CD14-positive monocyte (primary cell): ENCODE measurements around the gene SMARCA5. TPM values are rescaled to one million over a fixed set of nuclear protein-coding genes. Genes with fewer than 3 reads are reported as not detected.
A peak's percentile ranks its signal among the peaks of the same experiment; 100 is the strongest.

Experiments
- DNase-seq, 3 donors: peaks; one replicate each; pipeline ENCODE4 v3.0.0-alpha.2; 2011 to 2022
- H2AFZ ChIP-seq: 2 replicates; pipeline ENCODE4 v1.6.0; 2012; ENCODE audit warnings: mild to moderate bottlenecking, low read depth, low read length, inconsistent platforms; ENCODE audit not compliant: insufficient read depth, poor library complexity, severe bottlenecking
- H3K27ac ChIP-seq, 2 donors: 1 replicate in 1 of 2; 2 replicates in 1 of 2; pipeline ENCODE4 v1.5.1; 2012 to 2013; ENCODE audit warnings: low read length in 2 of 2, control low read depth in 1 of 2, inconsistent platforms in 1 of 2, low read depth in 1 of 2, mild to moderate bottlenecking in 1 of 2
- H3K27me3 ChIP-seq, 2 donors: one replicate each; pipeline versions ENCODE4 v1.6.0 to v1.6.1; 2011 to 2013; ENCODE audit warnings: low read length in 2 of 2; ENCODE audit not compliant: control insufficient read depth in 2 of 2, insufficient read depth in 2 of 2
- H3K36me3 ChIP-seq, 2 donors: replicated peaks in 1 of 2; 1 replicate in 1 of 2; 2 replicates in 1 of 2; pipeline versions ENCODE4 v1.5.1 to v1.6.1; 2012 to 2013; ENCODE audit warnings: low read length in 2 of 2, control low read depth in 1 of 2, inconsistent platforms in 1 of 2, mild to moderate bottlenecking in 1 of 2; ENCODE audit not compliant: insufficient read depth in 2 of 2, control insufficient read depth in 1 of 2
- H3K4me1 ChIP-seq, 2 donors: 1 replicate in 1 of 2; 2 replicates in 1 of 2; pipeline versions ENCODE4 v1.5.1 to v1.6.1; 2012 to 2013; ENCODE audit warnings: low read length in 2 of 2, control low read depth in 1 of 2, inconsistent platforms in 1 of 2, mild to moderate bottlenecking in 1 of 2, moderate library complexity in 1 of 2; ENCODE audit not compliant: insufficient read depth in 2 of 2, control insufficient read depth in 1 of 2
- H3K4me2 ChIP-seq: replicated peaks from 2 replicates; pipeline ENCODE3; 2012; ENCODE audit warnings: low read length, moderate library complexity, mild to moderate bottlenecking; ENCODE audit not compliant: poor library complexity, severe bottlenecking; ENCODE audit errors: extremely low read depth
- H3K4me3 ChIP-seq, 3 experiments: fragments of 200-600 bp in 1 of 3; sonication (generic) in 1 of 3; replicated peaks in 1 of 3; 1 replicate in 2 of 3; 2 replicates in 1 of 3; pipeline ENCODE4 v1.5.1; 2011 to 2013; ENCODE audit warnings: low read length in 3 of 3, mild to moderate bottlenecking in 3 of 3, control low read depth in 2 of 3, low read depth in 2 of 3, inconsistent platforms in 1 of 3, moderate library complexity in 1 of 3
- H3K79me2 ChIP-seq: 2 replicates; pipeline ENCODE4 v1.6.0; 2012; ENCODE audit warnings: mild to moderate bottlenecking, control low read depth, inconsistent platforms, low read length, moderate library complexity; ENCODE audit not compliant: insufficient read depth
- H3K9ac ChIP-seq: 2 replicates; pipeline ENCODE4 v1.6.0; 2017; ENCODE audit warnings: low read length, mild to moderate bottlenecking; ENCODE audit not compliant: insufficient read depth, poor library complexity, severe bottlenecking
- H3K9me3 ChIP-seq, 2 donors: replicated peaks in 1 of 2; 1 replicate in 1 of 2; 2 replicates in 1 of 2; pipeline versions ENCODE4 v1.5.1 to v1.6.1; 2012 to 2013; ENCODE audit warnings: low read length in 2 of 2, control low read depth in 1 of 2; ENCODE audit not compliant: control insufficient read depth in 1 of 2, insufficient read depth in 1 of 2
- H4K20me1 ChIP-seq: 2 replicates; pipeline ENCODE4 v1.6.0; 2012; ENCODE audit warnings: mild to moderate bottlenecking, low read length, control low read depth, moderate library complexity; ENCODE audit not compliant: insufficient read depth
- H3K27ac Mint-ChIP-seq, 7 donors: one replicate each; pipeline ENCODE4 v1.8.0; 2020; ENCODE audit warnings: mild to moderate bottlenecking in 7 of 7, mixed read lengths in 7 of 7, moderate library complexity in 6 of 7, inconsistent platforms in 2 of 7
- H3K27me3 Mint-ChIP-seq, 3 donors: one replicate each; pipeline ENCODE4 v1.8.0; 2021 to 2022; ENCODE audit warnings: low read depth in 3 of 3, mild to moderate bottlenecking in 3 of 3, mixed read lengths in 3 of 3, moderate library complexity in 3 of 3, inconsistent platforms in 1 of 3
- H3K36me3 Mint-ChIP-seq, 2 donors: one replicate each; pipeline ENCODE4 v1.8.0; 2020; ENCODE audit warnings: mixed read lengths in 2 of 2, inconsistent platforms in 1 of 2, mild to moderate bottlenecking in 1 of 2
- H3K4me1 Mint-ChIP-seq: one replicate; pipeline ENCODE4 v1.8.0; 2020; ENCODE audit warnings: mild to moderate bottlenecking, mixed read lengths
- H3K4me3 Mint-ChIP-seq, 2 donors: one replicate each; pipeline ENCODE4 v1.8.0; 2020; ENCODE audit warnings: mild to moderate bottlenecking in 2 of 2, mixed read lengths in 2 of 2, moderate library complexity in 1 of 2
- H3K9me3 Mint-ChIP-seq, 7 donors: one replicate each; pipeline ENCODE4 v1.8.0; 2020 to 2022; ENCODE audit warnings: mixed read lengths in 7 of 7, mild to moderate bottlenecking in 6 of 7, moderate library complexity in 6 of 7, inconsistent platforms in 2 of 7
- CTCF ChIP-seq: fragments of 200-600 bp; IDR thresholded peaks from one replicate; pipeline ENCODE4 v1.8.0; 2022; ENCODE audit warnings: antibody characterized with exemption, mild to moderate bottlenecking
- WGBS: methylation state at CpG from one replicate; pipeline ENCODE4 v1.1.5; 2013; ENCODE audit warnings: missing lambda C conversion rate; ENCODE audit not compliant: insufficient coverage; 5-methylcytosine and 5-hydroxymethylcytosine counted together
- intact Hi-C, 2 donors: fragments of 100-400 bp; cut with micrococcal nuclease; formaldehyde crosslinking; loops; one replicate each; pipeline versions ENCODE4 v1.15.0 to v1.15.1; 2023
- polyA minus RNA-seq: library from RNA; depleted of rRNA, polyadenylated mRNA; stranded (reverse); fragments of >200 nt; gene quantifications from 2 replicates; pipeline ENCODE4 v1.2.3, GENCODE V29; 2012
- polyA plus RNA-seq, 3 donors: library from polyadenylated mRNA; depleted of rRNA in 1 of 3; unstranded in 2 of 3; stranded (reverse) in 1 of 3; fragments of 300-500 nt in 2 of 3; fragments of >200 nt in 1 of 3; fragmentation: Illumina TruSeq in 2 of 3; gene quantifications; 1 replicate in 2 of 3; 2 replicates in 1 of 3; pipeline ENCODE4 v1.2.3, GENCODE V29; 2012 to 2021
- total RNA-seq, 12 experiments: library from RNA in 1 of 12; stranded (reverse) in 1 of 12; fragments of 120-200 nt in 1 of 12; gene quantifications; one replicate each; pipeline ENCODE4 v1.2.4 and lab custom pipeline; 2013 to 2026; ENCODE audit warnings: mixed read lengths in 6 of 12, inconsistent platforms in 1 of 12

SMARCA5 gene
- total RNA-seq (2013), result 33.5 TPM
- polyA plus RNA-seq (10 to 100 TPM in 2 of 3 donors, 1 to 10 TPM in 1; 5.6 to 19.4 (median 12.6) TPM), polyA minus RNA-seq (15.2 and 21.7 TPM in 2 replicates), total RNA-seq (lab: John Stamatoyannopoulos, UW) (168 to 217 (median 196) reads per million in 11 experiments)

- WGBS, result 0% methylated on average over 73 of the region's 86 CpGs
- H3K79me2 ChIP-seq, result peaks cover 47% of the 10 kb centered on the region
- Mint-ChIP-seq H3K4me3 (peak within 1 kb of the TSS; percentile 97 to 99), H3K27ac (peak within 1 kb of the TSS; percentile 99 to 100 (median 100)), H3K36me3 (peaks cover 12 to 15% of the 10 kb centered on the region in 2 donors), H3K4me1 (peaks cover 27% of the 10 kb centered on the region), H3K9me3 (no peaks in the 10 kb centered on the region), H3K27me3 (peaks cover 0 to 3% (median 0%) of the 10 kb centered on the region in 3 donors)
- H3K36me3 ChIP-seq, result peaks cover 13 to 23% of the 10 kb centered on the region in 2 donors
- peak; percentile 98 to 99 (median 99) for DNase-seq
- H3K27me3 ChIP-seq, result no peaks in the 10 kb centered on the region
- intact Hi-C loops, result loop anchor here (5.0 to 10.0 kb wide), 4 partner anchors 169 to 1581 kb away; partner anchors contain the start of genes ABCE1 (in 1 of the 2), ANAPC10 (in 1 of the 2) and GAB1 (in 1 of the 2)
- H3K9ac ChIP-seq, result peak within 1 kb of the TSS; percentile 92
- H3K27ac ChIP-seq, result peak within 1 kb of the TSS; percentile 93 to 97
- H2AFZ ChIP-seq, result peak within 1 kb of the TSS; percentile 87
- no peak for TF ChIP-seq CTCF
- peak within 1 kb of the TSS; percentile 80 to 91 (median 91) for H3K4me3 ChIP-seq
- peak within 1 kb of the TSS; percentile 97 for H3K4me2 ChIP-seq
- H3K9me3 ChIP-seq, result no peaks in the 10 kb centered on the region
- peaks cover 39% of the 10 kb centered on the region for H4K20me1 ChIP-seq
- peaks cover 23 to 26% of the 10 kb centered on the region in 2 donors for H3K4me1 ChIP-seq
Observed at GRCh38 chr4:143513314-143514168, at the start of gene SMARCA5. SMARCA5 (plus strand) TSS chr4:143513702; CDS start chr4:143513925, 223 bp downstream.

GRCh38 chr4:143473334-143474126, 40.0 kb upstream of the SMARCA5 start:
- Histone ChIP-seq H3K36me3 (peaks cover 20 to 22% of the 10 kb centered on the region in 2 donors), H3K4me1 (no peaks in the 10 kb centered on the region), H2AFZ (no peak overlapping the region), H3K4me3 (no peak overlapping the region), H3K9me3 (no peaks in the 10 kb centered on the region), H3K9ac (no peak overlapping the region), H4K20me1 (no peaks in the 10 kb centered on the region), H3K79me2 (no peaks in the 10 kb centered on the region), H3K27ac (no peak overlapping the region), H3K27me3 (no peaks in the 10 kb centered on the region), H3K4me2 (no peak overlapping the region)
- no peak for DNase-seq
- Mint-ChIP-seq H3K36me3 (peaks cover 12% of the 10 kb centered on the region in 2 donors), H3K4me1 (no peaks in the 10 kb centered on the region), H3K27ac (no peak overlapping the region), H3K4me3 (no peak overlapping the region), H3K9me3 (no peaks in the 10 kb centered on the region), H3K27me3 (no peaks in the 10 kb centered on the region)
- WGBS, result 100% methylated on average over 1 of the region's 1 CpG
- TF ChIP-seq CTCF, result no peak
- intact Hi-C loops, result no loop called here
